Measurements from ENCODE around the gene IST1. TPM values are rescaled to one million over a fixed set of nuclear protein-coding genes. Genes with fewer than 3 reads are reported as not detected.

The IST1 gene
- total and polyA plus RNA-seq, 10 of the 15 experiments (the other 5 are each of a cell fraction or from before 2014, with no cell fraction given): 97.3 to 293 (median 138) TPM

GRCh38 chr16:71863995-71864394 is 31.3 kb upstream of the IST1 start:
- POLR2A ChIA-PET: no interaction called here
- CTCF ChIA-PET: interaction anchor here (1.0 to 2.0 kb wide), 2 partner anchors 18 to 181 kb away, joined by 3 to 7 read pairs; no protein-coding TSS in a partner anchor
- H3K9me3 ChIP-seq (replicated peaks; ENCODE audit: control insufficient read depth, insufficient read depth, low read length): no peaks in the 10 kb centered on the region
- no peak for TF ChIP-seq BCL11A (IDR thresholded peaks at IDR 0.05; ENCODE audit: low read depth, low read length)
- TF ChIP-seq LARP7 (IDR thresholded peaks at IDR 0.05): no peak
- TF ChIP-seq NBN (IDR thresholded peaks at IDR 0.05): no peak
- no peak for TF ChIP-seq REST (IDR thresholded peaks at IDR 0.05; ENCODE audit: low read depth, low read length)
- TF ChIP-seq FOS (IDR thresholded peaks at IDR 0.05; ENCODE audit: borderline replicate concordance, extremely low read depth, insufficient read length): no peak
- no peak for TF ChIP-seq POLR2AphosphoS2 (IDR thresholded peaks at IDR 0.05; ENCODE audit: low read depth, low read length)
- no peak for TF ChIP-seq YY1 (IDR thresholded peaks at IDR 0.05; ENCODE audit: low read depth, low read length)
- no peak for TF ChIP-seq RUNX3 (IDR thresholded peaks at IDR 0.05; ENCODE audit: low read length)
- TF ChIP-seq BHLHE40 (IDR thresholded peaks at IDR 0.05; ENCODE audit: borderline replicate concordance in 1 of 2, low read depth in 2 of 2, low read length in 1 of 2): no peak
- TF ChIP-seq, protein P1, sequence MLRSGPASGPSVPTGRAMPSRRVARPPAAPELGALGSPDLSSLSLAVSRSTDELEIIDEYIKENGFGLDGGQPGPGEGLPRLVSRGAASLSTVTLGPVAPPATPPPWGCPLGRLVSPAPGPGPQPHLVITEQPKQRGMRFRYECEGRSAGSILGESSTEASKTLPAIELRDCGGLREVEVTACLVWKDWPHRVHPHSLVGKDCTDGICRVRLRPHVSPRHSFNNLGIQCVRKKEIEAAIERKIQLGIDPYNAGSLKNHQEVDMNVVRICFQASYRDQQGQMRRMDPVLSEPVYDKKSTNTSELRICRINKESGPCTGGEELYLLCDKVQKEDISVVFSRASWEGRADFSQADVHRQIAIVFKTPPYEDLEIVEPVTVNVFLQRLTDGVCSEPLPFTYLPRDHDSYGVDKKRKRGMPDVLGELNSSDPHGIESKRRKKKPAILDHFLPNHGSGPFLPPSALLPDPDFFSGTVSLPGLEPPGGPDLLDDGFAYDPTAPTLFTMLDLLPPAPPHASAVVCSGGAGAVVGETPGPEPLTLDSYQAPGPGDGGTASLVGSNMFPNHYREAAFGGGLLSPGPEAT (IDR thresholded peaks at IDR 0.05; ENCODE audit: low read depth): no peak
- TF ChIP-seq PAX5 (IDR thresholded peaks at IDR 0.05; ENCODE audit: borderline replicate concordance, low read depth, low read length): no peak
- TF ChIP-seq RCOR1 (conservative IDR thresholded peaks at IDR 0.05; ENCODE audit: low read depth, low read length): no peak
- no peak for TF ChIP-seq TCF12 (IDR thresholded peaks at IDR 0.05; ENCODE audit: low read depth, low read length)
- no peak for TF ChIP-seq FOXK2 (IDR thresholded peaks at IDR 0.05)
- TF ChIP-seq NRF1 (conservative IDR thresholded peaks at IDR 0.05; ENCODE audit: low read depth, low read length): no peak
- H3K27me3 ChIP-seq (replicated peaks in 1 of 2; ENCODE audit: control insufficient read depth in 2 of 2, insufficient read depth in 2 of 2, low read length in 1 of 2): no peaks in the 10 kb centered on the region
- H3K4me1 ChIP-seq (ENCODE audit: control insufficient read depth, insufficient read depth, low read length): no peaks in the 10 kb centered on the region
- H3K4me3 ChIP-seq: no peak overlapping the region
- BruUV-seq (replicated peaks): no TSS peak
- H3K79me2 ChIP-seq (ENCODE audit: control insufficient read depth, insufficient read depth, low read length): no peaks in the 10 kb centered on the region
- H4K20me1 ChIP-seq (ENCODE audit: control insufficient read depth, insufficient read depth): no peaks in the 10 kb centered on the region
- 94% methylated on average over 5 of the region's 5 CpGs for WGBS (ENCODE audit: insufficient coverage, insufficient replicate concordance, low lambda C conversion rate, missing lambda C conversion rate)
- H3K27ac ChIP-seq (ENCODE audit: control insufficient read depth, insufficient read depth): no peak overlapping the region
- in situ Hi-C loops (cut with MboI): no loop called here
- SMC1A ChIA-PET (ENCODE audit: uncharacterized antibody, unreplicated experiment): interaction anchor here (1.1 to 1.6 kb wide), 2 partner anchors 10 to 133 kb away, joined by 3 to 4 read pairs; no protein-coding TSS in a partner anchor
- intact Hi-C loops (cut with micrococcal nuclease; ENCODE audit: unreplicated experiment): no loop called here
- H3K9ac ChIP-seq (ENCODE audit: control insufficient read depth, insufficient read depth, low read length): no peak overlapping the region
- ATAC-seq (no peak), FAIRE-seq (no peak), DNase-seq (ENCODE audit: low read depth, low spot score) (no peak)
- no peak overlapping the region for H3K4me2 ChIP-seq (ENCODE audit: control insufficient read depth, insufficient read depth)
- RAD21 ChIA-PET (ENCODE audit: unreplicated experiment): no interaction called here
- H2AFZ ChIP-seq (ENCODE audit: control insufficient read depth, low read depth, low read length): no peak overlapping the region
- peaks cover 7 to 13% of the 10 kb centered on the region in 2 experiments; a peak in 3 of 4 replicates for H3K36me3 ChIP-seq (ENCODE audit: control insufficient read depth in 2 of 2, insufficient read depth in 2 of 2, low read length in 1 of 2)

All from GM12878 (cell line).